ENCODE data around the gene TTR. TPM values are rescaled to one million over a fixed set of nuclear protein-coding genes. Genes with fewer than 3 reads are reported as not detected.

The TTR gene
- polyA plus RNA-seq, 1 of the 3 experiments (the other 2 are of a cell fraction), result not detected

GRCh38 chr18:31583185-31583854, 8.4 kb upstream of the TTR start:
- H3K4me2 ChIP-seq, result no peak overlapping the region
- no peaks in the 10 kb centered on the region for H3K27me3 ChIP-seq (ENCODE audit: insufficient read depth)
- H3K9ac ChIP-seq, result no peak overlapping the region
- CTCF ChIA-PET, result interaction anchor here (0.6 kb wide), 1 partner anchor 18 kb away, joined by 3 read pairs; no protein-coding TSS in a partner anchor
- H3K36me3 ChIP-seq (replicated peaks in 1 of 2; ENCODE audit: control insufficient read depth in 1 of 2, insufficient read depth in 2 of 2, low read length in 1 of 2), result no peaks in the 10 kb centered on the region
- no peaks in the 10 kb centered on the region for H3K9me3 ChIP-seq
- peaks cover 4% of the 10 kb centered on the region for H3F3A ChIP-seq (replicated peaks; ENCODE audit: insufficient read depth)
- TF ChIP-seq YY1 (IDR thresholded peaks at IDR 0.05; ENCODE audit: low read depth) (no peak), MAX (IDR thresholded peaks at IDR 0.05; ENCODE audit: low read depth) (no peak), ELF1 (IDR thresholded peaks at IDR 0.05) (no peak), CHD2 (IDR thresholded peaks at IDR 0.05; ENCODE audit: low read length, partially characterized antibody) (no peak)
- no peak for DNase-seq
- H3K27ac ChIP-seq (ENCODE audit: low read depth in 2 of 2, low read length in 1 of 2), result no peak overlapping the region
- POLR2A ChIA-PET, result no interaction called here
- no peaks in the 10 kb centered on the region for H3K9me2 ChIP-seq
- no peaks in the 10 kb centered on the region; a peak in 2 of 4 replicates for H3K4me1 ChIP-seq (ENCODE audit: control insufficient read depth in 1 of 2, insufficient read depth in 2 of 2, low read depth in 1 of 2, low read length in 1 of 2)
- WGBS (ENCODE audit: low lambda C conversion rate), result 84% methylated on average over 5 of the region's 5 CpGs
- no peak overlapping the region for H3K4me3 ChIP-seq (ENCODE audit: low read depth in 2 of 2, low read length in 1 of 2)
- no peak overlapping the region for H2AFZ ChIP-seq (ENCODE audit: low read depth)
- H3K79me2 ChIP-seq (ENCODE audit: insufficient read depth), result no peaks in the 10 kb centered on the region
- no peaks in the 10 kb centered on the region for H4K20me1 ChIP-seq (ENCODE audit: insufficient read depth)

- TF ChIP-seq IRF3 (IDR thresholded peaks at IDR 0.05; ENCODE audit: low read depth, low read length) (no peak), MEF2A (IDR thresholded peaks at IDR 0.05; ENCODE audit: borderline replicate concordance, low read depth) (no peak), FOXJ3 (CRISPR knock-in tag; IDR thresholded peaks at IDR 0.05) (no peak), RCOR1 (IDR thresholded peaks at IDR 0.05; ENCODE audit: low read length) (no peak), MXI1 (IDR thresholded peaks at IDR 0.05; ENCODE audit: low read depth, low read length) (no peak), GABPA (IDR thresholded peaks at IDR 0.05; ENCODE audit: low read depth) (no peak), ELF1 (IDR thresholded peaks at IDR 0.05) (no peak)
- Histone ChIP-seq H3K79me2 (ENCODE audit: insufficient read depth) (no peaks in the 10 kb centered on the region), H3F3A (replicated peaks; ENCODE audit: insufficient read depth) (peaks cover 4% of the 10 kb centered on the region), H3K4me2 (no peak overlapping the region), H4K20me1 (ENCODE audit: insufficient read depth) (no peaks in the 10 kb centered on the region), H3K9me2 (no peaks in the 10 kb centered on the region), H3K27ac (ENCODE audit: low read depth in 2 of 2, low read length in 1 of 2) (no peak overlapping the region), H2AFZ (ENCODE audit: low read depth) (no peak overlapping the region), H3K27me3 (ENCODE audit: insufficient read depth) (no peaks in the 10 kb centered on the region), H3K9me3 (no peaks in the 10 kb centered on the region), H3K4me1 (ENCODE audit: control insufficient read depth in 1 of 2, insufficient read depth in 2 of 2, low read depth in 1 of 2, low read length in 1 of 2) (no peaks in the 10 kb centered on the region; a peak in 2 of 4 replicates), H3K36me3 (replicated peaks in 1 of 2; ENCODE audit: control insufficient read depth in 1 of 2, insufficient read depth in 2 of 2, low read length in 1 of 2) (no peaks in the 10 kb centered on the region), H3K9ac (no peak overlapping the region), H3K4me3 (ENCODE audit: low read depth in 2 of 2, low read length in 1 of 2) (no peak overlapping the region)
- no peak for DNase-seq
- ChIA-PET POLR2A (no interaction called here), CTCF (interaction anchor here (1.8 kb wide), 1 partner anchor 136 kb away, joined by 10 read pairs; no protein-coding TSS in a partner anchor)
- WGBS (ENCODE audit: low lambda C conversion rate), result 86% methylated on average over 5 of the region's 5 CpGs
These were observed 5.7 kb upstream of the TTR start for GRCh38 chr18:31585991-31586390.

- Histone ChIP-seq H3K27me3 (ENCODE audit: insufficient read depth) (no peaks in the 10 kb centered on the region), H3K27ac (ENCODE audit: low read depth in 2 of 2, low read length in 1 of 2) (no peak overlapping the region), H3K4me1 (ENCODE audit: control insufficient read depth in 1 of 2, insufficient read depth in 2 of 2, low read depth in 1 of 2, low read length in 1 of 2) (no peaks in the 10 kb centered on the region; a peak in 2 of 4 replicates), H2AFZ (ENCODE audit: low read depth) (no peak overlapping the region), H3K9me2 (no peaks in the 10 kb centered on the region), H3K4me3 (ENCODE audit: low read depth in 2 of 2, low read length in 1 of 2) (no peak overlapping the region), H3K9ac (no peak overlapping the region), H3K4me2 (no peak overlapping the region), H3K9me3 (no peaks in the 10 kb centered on the region), H3K79me2 (ENCODE audit: insufficient read depth) (no peaks in the 10 kb centered on the region), H3K36me3 (replicated peaks in 1 of 2; ENCODE audit: control insufficient read depth in 1 of 2, insufficient read depth in 2 of 2, low read length in 1 of 2) (no peaks in the 10 kb centered on the region), H4K20me1 (ENCODE audit: insufficient read depth) (no peaks in the 10 kb centered on the region), H3F3A (replicated peaks; ENCODE audit: insufficient read depth) (peaks cover 4% of the 10 kb centered on the region)
- ChIA-PET POLR2A (no interaction called here), CTCF (interaction anchor here (1.6 to 1.8 kb wide), 2 partner anchors 30 to 136 kb away, joined by 4 to 10 read pairs; no protein-coding TSS in a partner anchor)
- TF ChIP-seq SIN3A (IDR thresholded peaks at IDR 0.05; ENCODE audit: borderline replicate concordance, low read depth, low read length) (no peak), GATA2 (CRISPR knock-in tag; IDR thresholded peaks at IDR 0.05) (no peak), USF2 (IDR thresholded peaks at IDR 0.05; ENCODE audit: borderline replicate concordance, low read depth, low read length) (no peak), PBX3 (IDR thresholded peaks at IDR 0.05) (no peak), FOSL2 (IDR thresholded peaks at IDR 0.05; ENCODE audit: borderline replicate concordance, low read depth) (no peak), MEF2A (IDR thresholded peaks at IDR 0.05; ENCODE audit: borderline replicate concordance, low read depth) (no peak), ELF1 (IDR thresholded peaks at IDR 0.05) (no peak), GABPA (IDR thresholded peaks at IDR 0.05; ENCODE audit: low read depth) (no peak), SMC3 (IDR thresholded peaks at IDR 0.05; ENCODE audit: low read depth, low read length) (no peak), EZH2phosphoT487 (IDR thresholded peaks at IDR 0.05; ENCODE audit: borderline replicate concordance, low read depth) (no peak), POLR2AphosphoS5 (IDR thresholded peaks at IDR 0.05; ENCODE audit: low read depth, low read length) (no peak), MXI1 (IDR thresholded peaks at IDR 0.05; ENCODE audit: low read depth, low read length) (no peak)
- DNase-seq, result no peak
- 73% methylated on average over 5 of the region's 5 CpGs for WGBS (ENCODE audit: low lambda C conversion rate)
These were observed 5.1 kb upstream of the TTR start for GRCh38 chr18:31586616-31587015.
